Measurements from ENCODE around the gene LIME1. TPM values are rescaled to one million over a fixed set of nuclear protein-coding genes. Genes with fewer than 3 reads are reported as not detected.

LIME1 gene
- total RNA-seq, 1 experiment from 2014 or later, result 4.5 TPM

DNA sequence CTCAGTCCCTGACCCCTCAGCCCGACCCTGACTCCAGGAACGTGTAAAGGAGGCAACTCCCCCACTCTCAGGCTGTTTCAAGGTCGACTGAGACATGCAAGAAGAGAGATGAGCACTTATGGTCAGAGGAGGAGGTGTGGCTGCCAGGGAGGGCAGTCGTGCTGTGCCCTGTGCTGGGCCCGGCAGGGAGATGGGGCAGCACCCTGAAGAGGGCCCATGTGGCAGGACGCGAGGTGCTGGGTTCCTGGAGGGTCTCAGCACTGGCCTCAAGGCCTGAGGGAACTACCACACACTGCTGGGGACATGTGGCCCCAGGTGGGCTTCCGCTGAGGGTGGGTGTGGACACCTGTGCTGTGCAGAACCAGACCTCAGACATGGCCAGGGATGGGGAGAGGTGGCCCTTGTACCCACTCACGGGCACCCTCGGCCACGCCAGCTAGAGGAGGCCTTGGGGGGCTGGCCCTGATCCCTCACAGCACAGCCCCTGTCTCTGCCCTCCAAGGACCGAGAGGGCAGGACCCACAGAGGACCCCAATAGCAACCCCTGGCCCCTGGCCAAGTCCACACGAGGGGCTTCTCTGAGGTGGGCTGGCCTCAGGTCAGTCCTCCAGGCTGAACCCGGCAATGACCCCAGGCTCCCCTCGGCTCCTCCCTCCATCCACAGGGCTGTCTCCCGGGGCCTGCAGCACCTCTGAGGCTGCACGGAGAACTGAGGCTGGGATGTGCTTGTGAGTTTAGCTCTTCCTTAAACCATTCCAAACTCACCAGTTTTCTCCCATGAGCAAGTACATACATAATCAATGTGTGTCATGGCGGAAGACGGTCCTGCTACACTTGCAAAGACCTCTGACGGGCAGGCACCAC, 11.8 kb downstream of the LIME1 start (continued):
- no peak for TF ChIP-seq ZNF232 (CRISPR knock-in tag; IDR thresholded peaks at IDR 0.05)
- TF ChIP-seq, protein P1, sequence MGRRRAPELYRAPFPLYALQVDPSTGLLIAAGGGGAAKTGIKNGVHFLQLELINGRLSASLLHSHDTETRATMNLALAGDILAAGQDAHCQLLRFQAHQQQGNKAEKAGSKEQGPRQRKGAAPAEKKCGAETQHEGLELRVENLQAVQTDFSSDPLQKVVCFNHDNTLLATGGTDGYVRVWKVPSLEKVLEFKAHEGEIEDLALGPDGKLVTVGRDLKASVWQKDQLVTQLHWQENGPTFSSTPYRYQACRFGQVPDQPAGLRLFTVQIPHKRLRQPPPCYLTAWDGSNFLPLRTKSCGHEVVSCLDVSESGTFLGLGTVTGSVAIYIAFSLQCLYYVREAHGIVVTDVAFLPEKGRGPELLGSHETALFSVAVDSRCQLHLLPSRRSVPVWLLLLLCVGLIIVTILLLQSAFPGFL (CRISPR knock-in tag; IDR thresholded peaks at IDR 0.05; ENCODE audit: borderline replicate concordance), result no peak
- no peak for TF ChIP-seq SMAD4 (CRISPR knock-in tag; IDR thresholded peaks at IDR 0.05)
- TF ChIP-seq, protein P2, sequence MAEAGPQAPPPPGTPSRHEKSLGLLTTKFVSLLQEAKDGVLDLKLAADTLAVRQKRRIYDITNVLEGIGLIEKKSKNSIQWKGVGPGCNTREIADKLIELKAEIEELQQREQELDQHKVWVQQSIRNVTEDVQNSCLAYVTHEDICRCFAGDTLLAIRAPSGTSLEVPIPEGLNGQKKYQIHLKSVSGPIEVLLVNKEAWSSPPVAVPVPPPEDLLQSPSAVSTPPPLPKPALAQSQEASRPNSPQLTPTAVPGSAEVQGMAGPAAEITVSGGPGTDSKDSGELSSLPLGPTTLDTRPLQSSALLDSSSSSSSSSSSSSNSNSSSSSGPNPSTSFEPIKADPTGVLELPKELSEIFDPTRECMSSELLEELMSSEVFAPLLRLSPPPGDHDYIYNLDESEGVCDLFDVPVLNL (CRISPR knock-in tag; IDR thresholded peaks at IDR 0.05; ENCODE audit: borderline replicate concordance, low read depth), result no peak

DNA sequence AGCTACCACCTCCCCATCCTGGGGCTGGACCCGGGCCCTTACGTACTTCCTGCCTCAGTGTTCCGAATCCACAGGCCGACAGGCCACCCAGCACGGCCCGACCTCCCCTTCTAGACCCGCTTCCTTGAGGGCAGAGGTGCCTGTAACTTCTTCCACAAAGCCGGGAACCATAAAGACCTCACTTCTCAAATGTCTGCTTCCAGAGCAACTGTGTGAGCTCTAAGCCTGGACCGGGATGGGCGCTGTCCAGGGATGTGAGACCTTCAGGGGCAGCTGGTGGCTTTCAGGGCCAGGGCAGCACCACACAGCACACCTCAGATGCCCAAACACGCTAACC, 12.4 kb downstream of the LIME1 start:
- Mint-ChIP-seq H3K4me1 (peaks cover 10% of the 10 kb centered on the region), H3K27ac (peak overlapping the region; percentile 91), H3K9me3 (no peaks in the 10 kb centered on the region), H3K36me3 (no peaks in the 10 kb centered on the region), H3K4me3 (no peak overlapping the region), H3K27me3 (ENCODE audit: low read depth) (no peaks in the 10 kb centered on the region)
- CTCF ChIA-PET, result interaction anchor here (1.2 to 4.3 kb wide), 3 partner anchors 8 to 225 kb away, joined by 3 to 29 read pairs (median 8); no protein-coding TSS in a partner anchor
- POLR2A ChIA-PET, result no interaction called here
- ATAC-seq, result no peak
- TF ChIP-seq NFYB (CRISPR knock-in tag; conservative IDR thresholded peaks at IDR 0.05; ENCODE audit: low read depth) (no peak), NFE2L1 (CRISPR knock-in tag; IDR thresholded peaks at IDR 0.05) (no peak), RORB (CRISPR knock-in tag; IDR thresholded peaks at IDR 0.05) (no peak), ZNF671 (CRISPR knock-in tag; IDR thresholded peaks at IDR 0.05) (no peak), CBFB (CRISPR knock-in tag; IDR thresholded peaks at IDR 0.05; ENCODE audit: low read depth) (no peak), ZNF317 (CRISPR knock-in tag; IDR thresholded peaks at IDR 0.05; ENCODE audit: borderline replicate concordance, low read depth) (no peak), FOXK1 (CRISPR knock-in tag; IDR thresholded peaks at IDR 0.05) (no peak), TEAD4 (CRISPR knock-in tag; IDR thresholded peaks at IDR 0.05) (no peak), NR1H2 (CRISPR knock-in tag; IDR thresholded peaks at IDR 0.05) (no peak), CREB1 (CRISPR knock-in tag; IDR thresholded peaks at IDR 0.05) (no peak)
- TF ChIP-seq, protein P3, sequence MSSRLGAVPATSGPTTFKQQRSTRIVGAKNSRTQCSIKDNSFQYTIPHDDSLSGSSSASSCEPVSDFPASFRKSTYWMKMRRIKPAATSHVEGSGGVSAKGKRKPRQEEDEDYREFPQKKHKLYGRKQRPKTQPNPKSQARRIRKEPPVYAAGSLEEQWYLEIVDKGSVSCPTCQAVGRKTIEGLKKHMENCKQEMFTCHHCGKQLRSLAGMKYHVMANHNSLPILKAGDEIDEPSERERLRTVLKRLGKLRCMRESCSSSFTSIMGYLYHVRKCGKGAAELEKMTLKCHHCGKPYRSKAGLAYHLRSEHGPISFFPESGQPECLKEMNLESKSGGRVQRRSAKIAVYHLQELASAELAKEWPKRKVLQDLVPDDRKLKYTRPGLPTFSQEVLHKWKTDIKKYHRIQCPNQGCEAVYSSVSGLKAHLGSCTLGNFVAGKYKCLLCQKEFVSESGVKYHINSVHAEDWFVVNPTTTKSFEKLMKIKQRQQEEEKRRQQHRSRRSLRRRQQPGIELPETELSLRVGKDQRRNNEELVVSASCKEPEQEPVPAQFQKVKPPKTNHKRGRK (CRISPR knock-in tag; IDR thresholded peaks at IDR 0.05; ENCODE audit: borderline replicate concordance), result no peak
- TF ChIP-seq, protein P4, sequence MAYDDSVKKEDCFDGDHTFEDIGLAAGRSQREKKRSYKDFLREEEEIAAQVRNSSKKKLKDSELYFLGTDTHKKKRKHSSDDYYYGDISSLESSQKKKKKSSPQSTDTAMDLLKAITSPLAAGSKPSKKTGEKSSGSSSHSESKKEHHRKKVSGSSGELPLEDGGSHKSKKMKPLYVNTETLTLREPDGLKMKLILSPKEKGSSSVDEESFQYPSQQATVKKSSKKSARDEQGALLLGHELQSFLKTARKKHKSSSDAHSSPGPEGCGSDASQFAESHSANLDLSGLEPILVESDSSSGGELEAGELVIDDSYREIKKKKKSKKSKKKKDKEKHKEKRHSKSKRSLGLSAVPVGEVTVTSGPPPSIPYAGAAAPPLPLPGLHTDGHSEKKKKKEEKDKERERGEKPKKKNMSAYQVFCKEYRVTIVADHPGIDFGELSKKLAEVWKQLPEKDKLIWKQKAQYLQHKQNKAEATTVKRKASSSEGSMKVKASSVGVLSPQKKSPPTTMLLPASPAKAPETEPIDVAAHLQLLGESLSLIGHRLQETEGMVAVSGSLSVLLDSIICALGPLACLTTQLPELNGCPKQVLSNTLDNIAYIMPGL (CRISPR knock-in tag; IDR thresholded peaks at IDR 0.05), result no peak
- TF ChIP-seq, protein P5, sequence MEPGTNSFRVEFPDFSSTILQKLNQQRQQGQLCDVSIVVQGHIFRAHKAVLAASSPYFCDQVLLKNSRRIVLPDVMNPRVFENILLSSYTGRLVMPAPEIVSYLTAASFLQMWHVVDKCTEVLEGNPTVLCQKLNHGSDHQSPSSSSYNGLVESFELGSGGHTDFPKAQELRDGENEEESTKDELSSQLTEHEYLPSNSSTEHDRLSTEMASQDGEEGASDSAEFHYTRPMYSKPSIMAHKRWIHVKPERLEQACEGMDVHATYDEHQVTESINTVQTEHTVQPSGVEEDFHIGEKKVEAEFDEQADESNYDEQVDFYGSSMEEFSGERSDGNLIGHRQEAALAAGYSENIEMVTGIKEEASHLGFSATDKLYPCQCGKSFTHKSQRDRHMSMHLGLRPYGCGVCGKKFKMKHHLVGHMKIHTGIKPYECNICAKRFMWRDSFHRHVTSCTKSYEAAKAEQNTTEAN (CRISPR knock-in tag; IDR thresholded peaks at IDR 0.05), result no peak
- TF ChIP-seq, protein P1 (CRISPR knock-in tag; IDR thresholded peaks at IDR 0.05; ENCODE audit: borderline replicate concordance), result no peak
- TF ChIP-seq, protein P6, sequence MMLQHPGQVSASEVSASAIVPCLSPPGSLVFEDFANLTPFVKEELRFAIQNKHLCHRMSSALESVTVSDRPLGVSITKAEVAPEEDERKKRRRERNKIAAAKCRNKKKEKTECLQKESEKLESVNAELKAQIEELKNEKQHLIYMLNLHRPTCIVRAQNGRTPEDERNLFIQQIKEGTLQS (CRISPR knock-in tag; conservative IDR thresholded peaks at IDR 0.05), result no peak
- DNase-seq (ENCODE audit: low spot score), result no peak

Measured in WTC11 (cell line).